Body of pancreas (tissue), 4 donors: ENCODE measurements around the gene ADIPOR2.

Experiments
- POLR2A ChIP-seq, 3 donors: fragments of 450-650 bp; IDR thresholded peaks; one replicate each; pipeline ENCODE4 v1.6.1; 2016; ENCODE audit warnings: antibody characterized with exemption in 3 of 3, mild to moderate bottlenecking in 2 of 3
- TF ChIP-seq, protein P1 (sequence below), 7 experiments: fragments of 450-650 bp in 4 of 7; fragments of 200-600 bp in 3 of 7; sonication (generic) in 3 of 7; IDR thresholded peaks; one replicate each; pipeline ENCODE4 v1.5.1; 2016 to 2019; ENCODE audit warnings: antibody characterized with exemption in 7 of 7

DNA sequence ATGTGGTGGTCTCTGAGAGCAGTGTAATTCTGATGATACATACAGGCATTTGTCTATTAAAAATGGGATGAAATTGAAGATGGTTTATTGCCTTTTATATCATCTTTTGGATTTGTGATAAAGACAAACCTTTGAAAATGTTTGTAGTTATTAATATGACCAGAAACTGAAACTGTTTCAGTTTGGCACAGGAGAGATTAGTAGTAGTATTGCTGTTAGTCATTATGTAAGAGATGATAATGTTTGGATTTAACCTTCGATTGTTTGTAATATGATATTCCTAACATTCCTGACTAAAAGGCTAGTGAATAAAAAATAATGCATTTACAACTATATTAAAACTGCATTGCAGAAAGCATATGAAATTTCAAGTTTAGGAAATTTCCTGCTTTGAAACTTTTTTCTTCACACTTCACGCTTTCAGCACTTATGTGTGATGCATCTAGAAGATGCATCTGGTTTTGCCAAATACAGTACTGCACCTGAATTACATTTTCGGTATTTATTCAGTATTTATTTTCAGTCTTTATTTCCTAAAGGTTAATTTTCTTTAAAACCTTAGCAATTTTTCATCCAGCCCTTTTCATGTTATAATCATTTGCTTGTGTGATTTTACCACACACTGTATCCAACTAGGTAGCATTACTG lies 25.5 kb downstream of the ADIPOR2 start:
- TF ChIP-seq, protein P1, sequence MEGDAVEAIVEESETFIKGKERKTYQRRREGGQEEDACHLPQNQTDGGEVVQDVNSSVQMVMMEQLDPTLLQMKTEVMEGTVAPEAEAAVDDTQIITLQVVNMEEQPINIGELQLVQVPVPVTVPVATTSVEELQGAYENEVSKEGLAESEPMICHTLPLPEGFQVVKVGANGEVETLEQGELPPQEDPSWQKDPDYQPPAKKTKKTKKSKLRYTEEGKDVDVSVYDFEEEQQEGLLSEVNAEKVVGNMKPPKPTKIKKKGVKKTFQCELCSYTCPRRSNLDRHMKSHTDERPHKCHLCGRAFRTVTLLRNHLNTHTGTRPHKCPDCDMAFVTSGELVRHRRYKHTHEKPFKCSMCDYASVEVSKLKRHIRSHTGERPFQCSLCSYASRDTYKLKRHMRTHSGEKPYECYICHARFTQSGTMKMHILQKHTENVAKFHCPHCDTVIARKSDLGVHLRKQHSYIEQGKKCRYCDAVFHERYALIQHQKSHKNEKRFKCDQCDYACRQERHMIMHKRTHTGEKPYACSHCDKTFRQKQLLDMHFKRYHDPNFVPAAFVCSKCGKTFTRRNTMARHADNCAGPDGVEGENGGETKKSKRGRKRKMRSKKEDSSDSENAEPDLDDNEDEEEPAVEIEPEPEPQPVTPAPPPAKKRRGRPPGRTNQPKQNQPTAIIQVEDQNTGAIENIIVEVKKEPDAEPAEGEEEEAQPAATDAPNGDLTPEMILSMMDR (IDR thresholded peaks at IDR 0.05), result no peak
- no peak for TF ChIP-seq POLR2A (IDR thresholded peaks at IDR 0.05)
